ENCODE data around the gene CEP170.

Gene CEP170

GRCh38 chr1:243294723-243295121 is 39.6 kb upstream of the CEP170 start:
- Histone ChIP-seq H3K9me3 (ENCODE audit: control insufficient read depth, insufficient read depth, low read length) (no peaks in the 10 kb centered on the region), H3K36me3 (ENCODE audit: control insufficient read depth, low read length) (peaks cover 12% of the 10 kb centered on the region), H3K4me1 (ENCODE audit: control insufficient read depth, low read length) (no peaks in the 10 kb centered on the region), H3K27ac (ENCODE audit: low read depth, low read length) (no peak overlapping the region), H3K4me2 (ENCODE audit: low read length) (no peak overlapping the region), H3K4me3 (ENCODE audit: low read length) (no peak overlapping the region), H3K27me3 (ENCODE audit: control insufficient read depth, low read length) (no peaks in the 10 kb centered on the region), H3K79me2 (ENCODE audit: control insufficient read depth, low read length) (no peaks in the 10 kb centered on the region), H3F3A (ENCODE audit: control insufficient read depth, insufficient read depth) (no peaks in the 10 kb centered on the region), H3K9me2 (replicated peaks; ENCODE audit: control insufficient read depth, low read length) (no peaks in the 10 kb centered on the region), H4K20me1 (ENCODE audit: control insufficient read depth, insufficient read depth, low read depth, low read length) (no peaks in the 10 kb centered on the region)
- TF ChIP-seq EZH2phosphoT487 (IDR thresholded peaks at IDR 0.05; ENCODE audit: borderline replicate concordance, low read length) (no peak), CTCF (IDR thresholded peaks at IDR 0.05; ENCODE audit: low read depth, low read length, poor library complexity, severe bottlenecking) (no peak)

GRCh38 chr1:243293941-243294722 is 39.1 kb upstream of the CEP170 start:
- H3K4me1 ChIP-seq (ENCODE audit: control insufficient read depth, low read length): no peaks in the 10 kb centered on the region
- H3K79me2 ChIP-seq (ENCODE audit: control insufficient read depth, low read length): no peaks in the 10 kb centered on the region
- no peaks in the 10 kb centered on the region for H3K9me2 ChIP-seq (replicated peaks; ENCODE audit: control insufficient read depth, low read length)
- H3K27ac ChIP-seq (ENCODE audit: low read depth, low read length): no peak overlapping the region
- H3K36me3 ChIP-seq (ENCODE audit: control insufficient read depth, low read length): peaks cover 17% of the 10 kb centered on the region
- no peaks in the 10 kb centered on the region for H3K9me3 ChIP-seq (ENCODE audit: control insufficient read depth, insufficient read depth, low read length)
- no peaks in the 10 kb centered on the region for H3F3A ChIP-seq (ENCODE audit: control insufficient read depth, insufficient read depth)
- H3K27me3 ChIP-seq (ENCODE audit: control insufficient read depth, low read length): no peaks in the 10 kb centered on the region
- H3K4me3 ChIP-seq (ENCODE audit: low read length): no peak overlapping the region
- no peak overlapping the region for H3K4me2 ChIP-seq (ENCODE audit: low read length)
- no peaks in the 10 kb centered on the region for H4K20me1 ChIP-seq (ENCODE audit: control insufficient read depth, insufficient read depth, low read depth, low read length)
- TF ChIP-seq EZH2phosphoT487 (IDR thresholded peaks at IDR 0.05; ENCODE audit: borderline replicate concordance, low read length): no peak
- TF ChIP-seq CTCF (IDR thresholded peaks at IDR 0.05; ENCODE audit: low read depth, low read length, poor library complexity, severe bottlenecking): no peak

- Histone ChIP-seq H3K4me3 (ENCODE audit: low read length) (no peak overlapping the region), H3K9me3 (ENCODE audit: control insufficient read depth, insufficient read depth, low read length) (no peaks in the 10 kb centered on the region), H3K27me3 (ENCODE audit: control insufficient read depth, low read length) (no peaks in the 10 kb centered on the region), H3K4me2 (ENCODE audit: low read length) (no peak overlapping the region), H3K9me2 (replicated peaks; ENCODE audit: control insufficient read depth, low read length) (no peaks in the 10 kb centered on the region), H3K4me1 (ENCODE audit: control insufficient read depth, low read length) (peaks cover 14% of the 10 kb centered on the region), H3K36me3 (ENCODE audit: control insufficient read depth, low read length) (peaks cover 18% of the 10 kb centered on the region), H4K20me1 (ENCODE audit: control insufficient read depth, insufficient read depth, low read depth, low read length) (no peaks in the 10 kb centered on the region), H3F3A (ENCODE audit: control insufficient read depth, insufficient read depth) (peaks cover 5% of the 10 kb centered on the region; the same call in 1 of the 2 replicates), H3K79me2 (ENCODE audit: control insufficient read depth, low read length) (no peaks in the 10 kb centered on the region), H3K27ac (ENCODE audit: low read depth, low read length) (no peak overlapping the region)
- TF ChIP-seq EZH2phosphoT487 (IDR thresholded peaks at IDR 0.05; ENCODE audit: borderline replicate concordance, low read length) (no peak), CTCF (IDR thresholded peaks at IDR 0.05; ENCODE audit: low read depth, low read length, poor library complexity, severe bottlenecking) (no peak)
Measured at GRCh38 chr1:243292117-243292516, 37.0 kb upstream of the CEP170 start.

All from DOHH2 (cell line).